Measurements from ENCODE around the gene DAAM2.

DNA sequence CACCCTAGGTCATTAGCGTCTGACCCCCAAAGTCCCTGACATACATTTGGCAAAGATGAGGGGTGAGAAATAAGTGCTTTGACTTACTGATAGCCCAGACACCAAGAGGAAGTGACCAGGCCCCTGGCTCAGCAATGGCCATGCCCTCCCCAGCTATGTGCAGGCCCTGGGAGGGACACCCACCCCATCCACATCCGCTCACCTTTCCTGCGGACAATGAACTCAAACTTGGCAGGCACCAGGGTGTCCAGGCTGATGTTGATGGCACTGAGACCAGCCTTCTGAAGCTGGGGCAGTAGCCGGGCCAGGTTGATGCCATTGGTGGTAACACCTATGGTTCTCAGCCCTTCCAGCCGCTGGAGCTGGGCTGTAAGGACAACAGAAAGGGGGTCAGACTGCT, 123.7 kb downstream of the DAAM2 start:
- TF ChIP-seq POLR2AphosphoS5 (IDR thresholded peaks at IDR 0.05; ENCODE audit: insufficient read depth, low read depth, low read length) (no peak), JUN (IDR thresholded peaks at IDR 0.05; ENCODE audit: borderline replicate concordance, insufficient read depth, insufficient read length, low read depth) (no peak), MYC (IDR thresholded peaks at IDR 0.05; ENCODE audit: low read depth, low read length) (no peak), POLR2A (IDR thresholded peaks at IDR 0.05; ENCODE audit: low read depth, low read length) (no peak), EZH2 (IDR thresholded peaks at IDR 0.05; ENCODE audit: borderline replicate concordance, low read depth, low read length, severe bottlenecking) (no peak), GATA2 (IDR thresholded peaks at IDR 0.05; ENCODE audit: insufficient read depth, insufficient read length, low read depth, low read length) (no peak)
- TF ChIP-seq, protein P1, sequence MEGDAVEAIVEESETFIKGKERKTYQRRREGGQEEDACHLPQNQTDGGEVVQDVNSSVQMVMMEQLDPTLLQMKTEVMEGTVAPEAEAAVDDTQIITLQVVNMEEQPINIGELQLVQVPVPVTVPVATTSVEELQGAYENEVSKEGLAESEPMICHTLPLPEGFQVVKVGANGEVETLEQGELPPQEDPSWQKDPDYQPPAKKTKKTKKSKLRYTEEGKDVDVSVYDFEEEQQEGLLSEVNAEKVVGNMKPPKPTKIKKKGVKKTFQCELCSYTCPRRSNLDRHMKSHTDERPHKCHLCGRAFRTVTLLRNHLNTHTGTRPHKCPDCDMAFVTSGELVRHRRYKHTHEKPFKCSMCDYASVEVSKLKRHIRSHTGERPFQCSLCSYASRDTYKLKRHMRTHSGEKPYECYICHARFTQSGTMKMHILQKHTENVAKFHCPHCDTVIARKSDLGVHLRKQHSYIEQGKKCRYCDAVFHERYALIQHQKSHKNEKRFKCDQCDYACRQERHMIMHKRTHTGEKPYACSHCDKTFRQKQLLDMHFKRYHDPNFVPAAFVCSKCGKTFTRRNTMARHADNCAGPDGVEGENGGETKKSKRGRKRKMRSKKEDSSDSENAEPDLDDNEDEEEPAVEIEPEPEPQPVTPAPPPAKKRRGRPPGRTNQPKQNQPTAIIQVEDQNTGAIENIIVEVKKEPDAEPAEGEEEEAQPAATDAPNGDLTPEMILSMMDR (IDR thresholded peaks at IDR 0.05; ENCODE audit: extremely low read depth in 1 of 2, insufficient read depth in 1 of 2, low read depth in 1 of 2, low read length in 2 of 2) = no peak
- TF ChIP-seq, protein P2, sequence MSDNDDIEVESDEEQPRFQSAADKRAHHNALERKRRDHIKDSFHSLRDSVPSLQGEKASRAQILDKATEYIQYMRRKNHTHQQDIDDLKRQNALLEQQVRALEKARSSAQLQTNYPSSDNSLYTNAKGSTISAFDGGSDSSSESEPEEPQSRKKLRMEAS (IDR thresholded peaks at IDR 0.05; ENCODE audit: insufficient read depth, insufficient read length) = no peak
